Cardiac fibroblast (primary cell): ENCODE measurements around the gene CEACAM8.
"Not testable (repeated sequence)": the region's sequence is repeated elsewhere in the genome, so short reads cannot be mapped to it uniquely, and the experiment has no call there.

Experiments used
- DNase-seq, 2 donors: peaks; one replicate each; pipeline versions ENCODE4 v3.0.0 to v3.0.0-alpha.2; 2010; ENCODE audit warnings: low read depth in 2 of 2
- H3K4me3 ChIP-seq, 2 donors: replicated peaks in 1 of 2; 1 replicate in 1 of 2; 2 replicates in 1 of 2; pipeline ENCODE4 v1.5.1; 2011; ENCODE audit warnings: low read depth in 2 of 2, low read length in 2 of 2, mild to moderate bottlenecking in 2 of 2, moderate library complexity in 1 of 2
- TF ChIP-seq, protein P1 (sequence below): IDR thresholded peaks from one replicate; pipeline ENCODE4 v1.5.1; 2011; ENCODE audit warnings: low read depth, mild to moderate bottlenecking, low read length, inconsistent platforms

The CEACAM8 gene

GRCh38 chr19:42553292-42554045 is 41.3 kb downstream of the CEACAM8 start:
- H3K4me3 ChIP-seq: no peak overlapping the region
- peak; percentile 56 to 78 for DNase-seq
- TF ChIP-seq, protein P1, sequence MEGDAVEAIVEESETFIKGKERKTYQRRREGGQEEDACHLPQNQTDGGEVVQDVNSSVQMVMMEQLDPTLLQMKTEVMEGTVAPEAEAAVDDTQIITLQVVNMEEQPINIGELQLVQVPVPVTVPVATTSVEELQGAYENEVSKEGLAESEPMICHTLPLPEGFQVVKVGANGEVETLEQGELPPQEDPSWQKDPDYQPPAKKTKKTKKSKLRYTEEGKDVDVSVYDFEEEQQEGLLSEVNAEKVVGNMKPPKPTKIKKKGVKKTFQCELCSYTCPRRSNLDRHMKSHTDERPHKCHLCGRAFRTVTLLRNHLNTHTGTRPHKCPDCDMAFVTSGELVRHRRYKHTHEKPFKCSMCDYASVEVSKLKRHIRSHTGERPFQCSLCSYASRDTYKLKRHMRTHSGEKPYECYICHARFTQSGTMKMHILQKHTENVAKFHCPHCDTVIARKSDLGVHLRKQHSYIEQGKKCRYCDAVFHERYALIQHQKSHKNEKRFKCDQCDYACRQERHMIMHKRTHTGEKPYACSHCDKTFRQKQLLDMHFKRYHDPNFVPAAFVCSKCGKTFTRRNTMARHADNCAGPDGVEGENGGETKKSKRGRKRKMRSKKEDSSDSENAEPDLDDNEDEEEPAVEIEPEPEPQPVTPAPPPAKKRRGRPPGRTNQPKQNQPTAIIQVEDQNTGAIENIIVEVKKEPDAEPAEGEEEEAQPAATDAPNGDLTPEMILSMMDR: no peak

DNA sequence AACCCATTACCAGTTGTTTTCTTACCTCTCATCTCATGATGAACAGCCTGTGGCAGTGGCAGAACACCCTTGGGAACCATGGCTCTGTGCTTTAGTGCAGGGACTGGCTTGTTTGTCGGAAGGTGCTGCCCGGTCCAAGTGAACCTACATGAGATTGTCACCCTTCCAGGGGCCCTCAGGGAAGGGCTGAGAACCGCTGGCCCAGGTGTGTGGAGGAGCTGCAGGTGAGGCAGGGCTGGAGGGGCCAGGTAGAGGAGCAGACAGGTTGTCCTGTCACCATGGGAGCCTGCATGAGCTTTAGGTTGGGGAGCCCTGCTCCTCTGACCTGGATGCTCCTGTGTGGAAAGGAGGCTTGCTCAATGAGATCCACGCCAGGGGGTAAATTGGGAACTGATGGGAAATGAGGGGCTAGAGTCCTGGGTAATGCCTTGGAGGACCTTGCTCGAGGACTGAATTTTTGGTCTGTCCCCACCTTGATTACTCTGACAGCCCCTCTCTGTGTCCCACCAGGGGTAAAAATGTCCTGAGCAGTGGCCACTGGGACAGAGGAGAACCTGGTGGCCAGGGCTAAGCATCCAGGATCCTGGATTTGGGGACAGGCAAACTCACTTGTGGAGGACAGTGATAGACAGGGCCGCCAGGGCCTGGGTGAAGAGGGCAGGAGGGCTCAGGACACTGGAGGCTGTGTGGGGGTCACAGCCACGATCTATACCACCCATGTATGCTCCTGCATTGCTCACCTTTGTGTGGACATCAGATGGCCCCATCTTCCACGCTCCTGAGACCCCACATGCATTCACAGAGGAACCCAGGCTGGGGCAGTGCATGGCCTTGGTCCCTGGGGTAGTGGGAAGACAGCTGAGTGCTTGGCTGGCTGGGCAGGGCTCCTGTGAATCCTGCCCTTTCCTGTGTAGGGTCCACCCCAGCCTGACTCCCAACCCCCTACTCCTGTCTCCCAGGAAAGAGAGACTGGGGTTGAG is 42.3 kb downstream of the CEACAM8 start:
- TF ChIP-seq, protein P1: no peak
- no peak overlapping the region for H3K4me3 ChIP-seq
- DNase-seq: no peak

DNA sequence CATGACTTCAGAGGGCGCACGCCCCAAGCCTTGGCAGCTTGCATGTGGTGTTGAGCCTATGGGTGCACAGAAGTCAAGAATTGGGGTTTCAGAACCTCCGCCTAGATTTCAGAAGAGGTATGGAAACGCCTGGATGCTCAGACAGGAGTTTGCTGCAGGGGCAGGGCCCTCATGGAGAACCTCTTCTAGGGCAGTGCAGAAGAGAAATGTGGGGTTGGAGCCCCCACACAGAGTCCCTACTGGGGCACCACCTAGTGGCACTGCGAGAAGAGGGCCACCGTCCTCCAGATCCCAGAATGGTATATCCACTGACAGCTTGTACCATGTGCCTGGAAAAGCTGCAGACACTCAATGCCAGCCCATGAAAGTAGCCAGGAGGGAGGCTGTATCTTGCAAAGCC is 44.2 kb downstream of the CEACAM8 start:
- H3K4me3 ChIP-seq, DNase-seq: not testable (repeated sequence)

DNA sequence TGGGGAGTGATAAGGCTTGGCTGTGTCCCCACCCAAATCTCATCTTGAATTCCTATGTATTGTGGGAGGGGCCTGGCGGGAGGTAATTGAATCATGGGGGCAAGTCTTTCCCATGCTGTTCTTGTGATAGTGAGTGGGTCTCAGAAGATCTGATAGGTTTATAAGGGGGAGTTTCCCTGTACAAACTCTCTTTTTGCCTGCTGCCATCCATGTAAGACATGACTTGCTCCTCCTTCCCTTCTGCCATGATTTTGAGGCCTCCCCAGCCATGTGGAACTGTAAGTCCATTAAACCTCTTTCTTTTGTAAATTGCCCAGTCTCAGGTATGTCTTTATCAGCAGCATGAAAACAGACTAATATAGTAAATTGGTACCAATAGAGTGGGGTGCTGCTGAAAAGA is 45.7 kb downstream of the CEACAM8 start:
- not testable (repeated sequence) for H3K4me3 ChIP-seq, DNase-seq

DNA sequence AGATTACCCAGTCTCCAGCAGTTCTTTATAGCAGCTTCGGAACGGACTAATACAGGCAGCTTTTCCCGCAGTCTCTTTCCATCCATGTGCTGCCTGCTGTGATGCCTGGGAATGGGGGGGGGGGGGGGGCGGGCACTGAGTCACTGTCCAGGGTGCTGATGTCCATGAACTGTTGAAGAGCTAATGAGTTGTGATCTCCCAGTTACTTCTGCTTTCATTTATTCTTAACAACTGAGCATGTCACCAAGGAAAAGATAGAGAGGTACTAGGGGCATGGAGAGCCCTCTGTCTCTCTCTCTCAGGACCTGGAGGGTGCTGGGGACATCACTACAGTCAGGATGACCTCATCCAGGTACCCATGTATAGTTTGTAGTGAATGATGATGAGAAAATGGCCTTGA is 46.2 kb downstream of the CEACAM8 start:
- TF ChIP-seq, protein P1: no peak
- no peak for DNase-seq
- H3K4me3 ChIP-seq: no peak overlapping the region

DNA sequence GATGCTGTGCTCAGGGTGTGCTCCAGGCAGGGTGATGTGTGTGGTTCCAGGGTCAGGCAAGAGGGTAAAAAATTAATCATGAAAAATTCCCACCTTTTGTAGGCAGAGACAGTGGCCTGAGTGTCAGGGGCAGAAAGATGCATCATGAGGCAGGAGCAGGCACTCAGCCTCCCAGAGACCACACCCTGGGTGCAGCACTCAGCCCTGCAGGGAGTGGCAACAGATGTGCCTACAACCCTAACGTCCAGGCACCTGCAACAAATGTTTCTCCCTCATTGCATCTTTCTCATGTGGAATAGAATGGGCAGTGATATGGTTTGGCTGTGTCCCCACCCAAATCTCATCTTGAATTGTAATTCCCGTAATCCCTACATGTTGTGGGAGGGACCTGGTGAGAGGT is 46.8 kb downstream of the CEACAM8 start:
- H3K4me3 ChIP-seq: no peak overlapping the region
- DNase-seq: no peak
- TF ChIP-seq, protein P1: no peak

- DNase-seq: no peak
- H3K4me3 ChIP-seq: no peak overlapping the region
- TF ChIP-seq, protein P1: no peak
Observed at GRCh38 chr19:42546831-42547500, 47.8 kb downstream of the CEACAM8 start.
